Activated CD4-positive, alpha-beta T cell treated with anti-CD3 and anti-CD28 coated beads for 48 hours (primary cell): ENCODE measurements around the gene TMEM132D.
A peak's percentile ranks its signal among the peaks of the same experiment; 100 is the strongest.
"Not testable (repeated sequence)": the region's sequence is repeated elsewhere in the genome, so short reads cannot be mapped to it uniquely, and the experiment has no call there.

Experiments
- DNase-seq: peaks from one replicate; pipeline ENCODE4 v3.0.0-alpha.2; 2020

The TMEM132D gene

DNA sequence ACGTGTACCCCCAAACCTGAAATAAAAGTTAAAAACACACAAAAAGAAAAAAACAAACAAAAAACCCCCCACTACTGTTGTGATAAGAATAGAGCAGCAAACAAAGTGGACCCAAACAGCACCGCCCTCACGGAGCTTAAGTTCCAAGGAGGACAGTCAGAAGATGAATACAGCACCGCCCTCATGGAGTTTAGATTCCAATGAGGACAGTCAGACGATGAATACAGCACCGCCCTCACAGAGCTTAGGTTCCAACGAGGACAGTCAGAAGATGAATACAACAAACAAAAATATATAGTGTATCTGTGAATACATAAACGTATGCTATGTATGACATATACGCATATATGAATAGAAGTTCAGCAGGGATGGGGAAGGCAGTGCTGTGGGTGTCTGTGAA is 696.7 kb downstream of the TMEM132D start:
- DNase-seq: no peak

DNA sequence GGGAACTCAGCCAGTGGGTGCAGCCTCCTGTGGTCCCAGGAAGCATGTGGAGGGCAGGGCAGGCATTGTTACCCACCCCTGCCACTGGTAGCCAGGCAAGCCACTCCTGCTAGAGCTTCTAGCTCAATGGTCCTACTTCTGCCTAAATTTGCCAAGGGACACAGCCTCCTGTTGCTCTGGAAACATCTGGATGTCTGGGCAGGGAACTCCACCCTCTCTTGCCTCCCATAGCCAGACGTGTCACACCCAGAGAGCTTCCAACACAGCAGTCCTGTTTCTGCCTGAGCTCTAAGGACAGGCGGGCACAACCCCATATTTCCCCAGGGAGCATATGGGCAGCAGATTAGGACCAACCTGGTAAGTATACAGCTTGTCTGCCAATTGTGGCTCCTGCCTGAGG is 700.4 kb downstream of the TMEM132D start:
- no peak for DNase-seq

DNA sequence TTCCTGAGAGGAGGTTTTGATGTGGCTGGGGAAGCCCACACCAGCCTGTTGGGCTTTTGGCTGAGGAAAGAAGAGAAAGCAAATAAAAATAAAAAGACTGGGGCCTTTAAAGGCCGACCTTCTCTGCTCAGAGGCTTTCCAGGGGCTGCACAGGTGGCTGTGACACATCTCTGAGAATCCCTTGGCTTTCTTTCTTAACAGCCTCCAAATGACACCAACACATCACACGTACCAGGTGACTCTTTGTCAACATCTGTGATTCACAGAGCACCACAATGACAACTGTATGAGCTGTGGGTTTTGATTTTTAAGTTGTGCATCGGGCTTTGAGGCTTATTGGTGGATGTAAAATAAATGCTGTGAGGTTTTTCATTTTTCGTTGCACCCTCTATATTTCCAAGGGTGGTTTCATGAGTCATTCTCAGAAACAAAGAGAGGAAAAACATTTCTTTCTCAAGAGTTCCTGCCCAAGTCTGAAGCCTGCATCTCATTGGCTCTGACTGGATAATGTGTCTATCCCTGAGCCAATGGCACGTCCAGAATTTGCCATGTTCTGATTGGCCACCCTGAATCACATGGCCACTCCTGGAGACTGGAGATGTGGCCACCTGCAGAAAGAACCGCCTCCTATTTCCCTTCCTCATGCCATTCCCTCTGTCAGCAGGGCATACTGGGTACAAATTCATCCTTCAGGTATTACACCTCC is 701.6 kb downstream of the TMEM132D start:
- no peak for DNase-seq

DNA sequence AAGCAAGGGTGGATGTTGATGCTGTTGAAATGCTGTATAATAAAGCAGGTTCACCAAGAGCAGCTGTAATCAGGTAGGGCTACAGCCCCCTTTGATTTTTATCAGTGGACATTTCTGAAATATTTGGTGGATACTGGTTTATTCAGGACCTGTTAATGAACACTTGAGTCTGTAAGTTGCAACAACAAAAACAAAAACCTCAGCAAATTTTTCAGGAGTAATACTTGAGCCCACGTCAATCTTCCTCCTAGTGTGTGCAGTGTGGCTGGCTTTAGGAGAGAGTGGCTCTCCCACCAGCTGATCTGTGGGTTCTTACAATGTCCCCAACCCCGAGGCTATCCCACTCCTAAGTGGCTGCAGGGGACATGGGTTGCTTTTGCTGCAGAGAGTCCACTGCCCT is 702.8 kb downstream of the TMEM132D start:
- DNase-seq: no peak

DNA sequence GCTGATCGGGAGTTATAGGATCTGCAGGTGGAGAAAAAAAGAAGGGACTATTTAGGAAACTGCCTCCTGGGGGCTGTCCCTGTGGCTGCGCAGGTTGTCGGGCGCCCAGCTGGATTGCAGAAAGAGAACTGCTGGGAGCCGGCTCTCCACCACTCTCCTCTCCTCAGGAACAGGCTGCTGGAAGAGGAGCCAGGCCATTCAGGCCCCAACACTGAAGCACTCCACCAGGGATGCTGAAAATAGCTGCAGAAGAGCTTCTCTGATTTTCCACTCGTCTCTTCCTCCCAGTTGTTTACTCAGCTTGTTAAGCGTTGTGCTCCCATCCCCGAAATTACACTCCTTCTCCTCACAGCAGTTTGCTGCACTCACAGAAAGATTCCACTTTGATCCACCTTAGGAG is 703.2 kb downstream of the TMEM132D start:
- no peak for DNase-seq

DNA sequence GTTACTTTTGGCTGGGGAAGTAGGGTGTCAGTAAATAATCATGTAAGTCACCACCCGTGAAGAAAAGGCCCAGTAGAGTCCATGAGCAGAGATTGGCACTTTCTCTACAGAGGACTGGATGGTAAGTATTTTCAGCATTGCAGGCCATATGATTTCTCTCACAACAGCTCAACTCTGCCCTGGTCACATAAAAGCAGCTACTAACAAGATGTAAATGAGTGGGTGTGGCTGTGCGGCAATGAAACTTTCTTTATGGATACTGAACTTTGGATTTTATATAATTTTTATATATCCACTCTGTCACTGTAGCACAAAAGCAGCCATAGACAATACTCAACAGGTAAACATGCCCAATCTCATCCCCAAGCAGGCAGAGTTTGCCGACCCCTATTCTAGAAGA is 706.9 kb downstream of the TMEM132D start:
- no peak for DNase-seq

DNA sequence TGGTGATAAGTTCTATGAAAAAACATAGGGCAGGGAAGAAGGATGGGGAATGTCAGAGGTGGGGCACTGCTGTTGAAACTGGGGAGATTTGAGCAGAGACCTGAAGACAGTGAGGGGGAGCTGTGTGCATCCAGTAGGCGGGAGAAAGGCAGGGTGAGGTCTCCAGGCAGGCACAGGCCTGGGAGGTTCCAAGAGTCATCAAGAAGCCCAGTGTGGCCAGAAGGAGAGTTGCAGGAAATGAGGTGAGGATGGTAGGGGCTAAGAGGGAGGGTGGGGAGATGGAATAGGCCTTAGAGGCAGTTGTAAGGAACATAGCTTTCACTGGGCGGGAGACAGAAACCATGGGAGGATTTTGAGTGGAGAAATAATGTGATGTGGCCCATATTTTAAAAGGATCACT is 708.7 kb downstream of the TMEM132D start:
- DNase-seq: no peak

DNA sequence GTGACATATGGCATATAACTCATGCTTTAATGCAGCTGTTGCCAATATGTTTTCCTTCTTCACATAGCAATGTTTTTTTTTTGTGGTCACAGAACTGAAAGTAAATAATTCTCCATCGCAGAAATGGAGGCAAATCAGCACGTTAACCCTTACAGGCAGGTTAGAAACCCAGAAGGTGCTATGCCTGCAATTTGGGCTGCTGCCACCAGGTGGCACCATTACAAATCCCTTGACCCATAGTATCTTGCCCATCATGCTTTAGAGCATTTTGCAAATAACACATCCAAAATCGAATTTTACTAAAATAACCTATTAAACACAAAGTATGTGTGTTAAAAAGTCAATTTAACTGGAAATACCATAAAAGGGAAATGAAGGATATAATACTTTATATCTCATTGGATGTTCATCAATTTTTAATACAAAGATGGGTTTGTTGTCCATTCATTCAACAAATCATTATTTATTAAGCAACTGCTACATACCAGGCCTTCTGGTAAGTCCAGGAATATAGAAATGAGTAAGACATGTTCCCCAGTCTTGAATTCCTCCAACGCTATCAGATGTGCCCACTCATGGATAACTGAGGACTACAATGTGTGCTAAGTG is 710.5 kb downstream of the TMEM132D start:
- DNase-seq: peak; percentile 47

DNA sequence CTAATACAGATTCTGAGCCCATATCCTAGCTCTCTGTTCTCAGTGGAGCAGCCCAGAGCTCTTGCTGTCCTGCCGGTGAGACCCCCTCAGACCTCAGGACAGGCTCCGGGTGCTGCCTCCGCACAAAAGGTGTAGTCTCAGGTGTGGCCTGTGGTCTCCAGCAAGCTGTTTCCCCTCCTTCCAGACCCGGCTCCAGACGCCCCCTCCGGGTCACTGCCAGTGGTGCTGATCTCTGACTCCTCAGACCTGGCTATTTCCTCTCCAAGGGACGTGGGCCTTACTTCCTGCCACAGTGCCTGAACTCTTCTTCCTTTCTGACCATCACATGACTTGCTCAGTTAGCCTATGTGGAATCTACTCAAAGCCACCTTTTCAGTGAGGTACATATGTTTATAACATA is 713.0 kb downstream of the TMEM132D start:
- DNase-seq: no peak

DNA sequence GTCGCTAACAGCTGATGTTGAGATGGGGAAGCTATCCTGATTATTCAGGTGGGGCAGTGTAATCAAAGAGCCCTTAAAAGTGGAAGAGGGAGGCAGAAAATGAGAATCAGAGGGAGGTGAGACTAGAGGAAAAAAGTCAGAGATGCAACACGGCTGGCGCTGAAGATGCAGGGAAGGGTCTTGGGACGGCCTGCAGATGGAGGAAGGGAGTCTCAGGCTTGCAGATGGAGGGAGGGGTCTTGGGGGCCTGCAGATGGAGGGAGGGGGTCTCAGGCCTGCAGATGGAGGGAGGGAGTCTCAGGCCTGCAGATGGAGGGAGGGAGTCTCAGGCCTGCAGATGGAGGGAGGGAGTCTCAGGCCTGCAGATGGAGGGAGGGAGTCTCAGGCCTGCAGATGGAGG is 713.9 kb downstream of the TMEM132D start:
- DNase-seq: not testable (repeated sequence)

DNA sequence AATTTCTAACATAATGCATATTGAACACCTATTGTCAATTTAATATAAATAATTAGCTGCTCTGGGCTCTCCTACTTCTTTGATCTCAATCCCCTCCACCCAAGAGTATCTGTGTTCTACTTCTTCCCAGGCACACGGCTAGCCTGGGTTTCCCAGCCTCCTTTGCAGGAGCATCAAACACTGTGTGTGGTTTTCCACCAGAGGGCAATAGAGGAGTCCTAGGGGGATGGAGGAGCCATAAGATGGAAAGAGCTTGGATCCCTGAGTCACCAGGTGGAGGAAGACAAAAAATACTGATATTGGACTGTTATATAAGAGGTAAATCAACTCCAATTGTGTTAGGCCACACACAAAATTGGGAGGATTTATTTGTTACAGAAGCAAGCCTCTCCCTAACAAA is 716.9 kb downstream of the TMEM132D start:
- DNase-seq: no peak

DNA sequence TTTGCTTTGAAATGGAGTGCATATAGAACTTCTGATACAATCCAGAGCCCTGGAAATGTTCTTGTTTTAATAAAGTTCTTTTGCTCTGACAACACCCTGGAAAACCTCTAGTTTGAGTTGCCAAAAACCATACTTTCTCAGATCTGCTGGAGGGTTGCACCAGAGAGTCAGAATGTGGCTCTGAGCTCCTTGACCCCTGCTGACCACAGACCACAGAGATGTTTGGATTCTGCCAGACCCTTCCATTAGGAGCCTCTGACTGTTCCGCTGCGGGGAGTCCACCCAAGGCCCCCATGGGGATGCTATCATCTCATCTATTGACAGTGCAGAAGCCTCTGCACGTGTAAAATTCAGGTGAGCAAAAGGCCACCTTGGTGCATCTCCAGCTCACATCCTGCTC is 718.0 kb downstream of the TMEM132D start:
- DNase-seq: no peak

DNA sequence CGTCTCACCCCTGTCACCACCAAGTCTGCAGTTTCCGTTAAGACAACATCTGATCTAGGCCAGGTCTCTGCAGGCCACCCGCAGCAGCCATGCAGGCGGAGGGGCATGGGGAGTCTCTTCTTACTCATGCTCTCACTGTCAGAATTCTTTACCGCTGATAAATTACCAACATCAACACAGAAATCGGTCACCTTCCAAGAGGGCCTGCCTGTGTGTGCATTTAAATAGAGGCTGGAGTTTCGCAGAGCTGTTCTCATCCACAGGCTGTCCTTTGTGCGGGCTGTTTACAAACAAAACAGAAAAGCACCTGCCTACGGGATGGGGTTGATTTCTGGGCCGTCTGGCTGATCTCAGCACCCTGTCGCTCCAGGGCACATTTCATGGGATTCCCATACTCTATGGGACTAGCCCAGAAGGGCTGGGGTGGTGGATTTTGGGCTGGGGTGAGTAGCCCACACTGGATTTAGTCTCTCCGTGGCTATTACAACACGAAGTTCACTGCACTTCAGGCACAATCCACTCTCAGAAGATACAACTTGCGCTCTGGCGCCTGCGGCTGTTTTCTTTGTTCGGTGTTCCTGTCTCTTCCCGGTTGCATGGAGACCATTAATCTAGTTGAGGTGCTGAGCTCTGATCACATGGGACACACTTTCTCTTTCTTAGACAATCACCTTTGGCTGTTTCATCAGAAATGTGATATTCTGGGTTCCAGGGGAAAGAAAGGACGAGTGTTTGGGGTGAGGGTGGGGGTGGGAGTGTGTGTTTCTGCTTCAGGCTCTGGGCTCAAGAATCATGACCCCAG is 719.5 kb downstream of the TMEM132D start:
- DNase-seq: no peak

DNA sequence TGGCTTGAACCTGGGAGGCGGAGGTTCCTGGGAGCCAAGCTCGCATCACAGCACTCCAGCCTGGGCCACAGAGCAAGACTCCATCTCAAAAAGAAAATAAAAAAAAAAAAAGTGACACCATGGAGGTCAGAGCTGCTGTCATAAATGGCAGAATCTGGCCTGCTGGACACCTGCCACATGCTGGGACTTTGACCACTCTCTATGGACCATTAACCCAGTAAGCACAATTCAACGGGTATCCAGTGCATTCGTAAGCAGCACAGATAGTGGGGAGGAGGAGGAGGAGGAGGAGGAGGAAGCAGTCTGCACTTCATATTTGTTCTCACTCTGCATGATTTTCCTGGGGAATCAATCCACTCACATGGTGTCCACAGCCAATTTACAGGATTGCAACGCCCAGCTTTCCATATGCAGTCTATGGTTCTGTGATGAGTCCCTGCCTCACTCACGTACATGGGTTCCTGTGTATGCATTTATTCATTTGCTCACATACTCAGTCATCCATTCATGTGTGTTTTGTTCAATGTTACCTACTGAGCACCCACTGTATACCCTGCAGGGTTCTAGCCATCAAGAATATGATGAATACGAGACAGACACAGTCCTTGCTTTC is 723.8 kb downstream of the TMEM132D start:
- no peak for DNase-seq

DNA sequence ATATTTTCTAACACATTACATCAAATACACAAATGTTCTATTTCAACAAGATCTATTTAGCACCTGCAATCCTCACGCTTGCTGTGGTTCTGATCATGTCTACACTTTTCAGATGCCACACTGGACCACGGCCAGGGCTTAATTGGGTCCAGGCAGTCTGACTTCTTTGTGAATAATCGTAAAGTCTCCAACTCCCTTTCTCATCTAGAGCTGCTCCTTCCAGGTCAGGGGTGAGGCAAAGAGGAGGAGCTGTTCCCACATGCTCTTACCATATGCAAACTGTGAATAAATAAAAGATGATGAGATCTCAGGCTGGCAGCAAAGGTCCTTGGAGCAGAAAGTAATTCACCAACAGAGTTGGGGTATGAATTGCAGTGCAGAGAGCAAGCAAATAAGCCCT is 733.9 kb downstream of the TMEM132D start:
- DNase-seq: no peak

DNA sequence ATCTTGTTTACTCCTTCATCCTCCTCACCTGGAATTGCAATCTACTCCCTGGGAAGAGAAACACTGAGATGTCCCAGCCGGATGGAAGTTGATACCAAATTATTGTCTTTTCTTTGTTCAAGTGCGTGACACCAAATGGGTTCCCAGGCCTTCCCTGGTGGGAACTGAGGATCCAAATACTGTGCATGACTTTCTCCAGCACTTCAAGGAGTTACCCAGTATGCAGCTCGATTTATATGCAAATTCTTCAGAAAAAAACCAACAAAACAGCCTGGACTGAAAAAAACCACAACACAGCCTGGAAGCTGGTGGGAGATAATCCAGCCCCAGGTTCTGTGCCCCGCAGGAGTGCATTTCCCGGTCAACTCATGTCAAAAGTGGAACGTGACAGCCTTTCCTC is 740.0 kb downstream of the TMEM132D start:
- no peak for DNase-seq

DNA sequence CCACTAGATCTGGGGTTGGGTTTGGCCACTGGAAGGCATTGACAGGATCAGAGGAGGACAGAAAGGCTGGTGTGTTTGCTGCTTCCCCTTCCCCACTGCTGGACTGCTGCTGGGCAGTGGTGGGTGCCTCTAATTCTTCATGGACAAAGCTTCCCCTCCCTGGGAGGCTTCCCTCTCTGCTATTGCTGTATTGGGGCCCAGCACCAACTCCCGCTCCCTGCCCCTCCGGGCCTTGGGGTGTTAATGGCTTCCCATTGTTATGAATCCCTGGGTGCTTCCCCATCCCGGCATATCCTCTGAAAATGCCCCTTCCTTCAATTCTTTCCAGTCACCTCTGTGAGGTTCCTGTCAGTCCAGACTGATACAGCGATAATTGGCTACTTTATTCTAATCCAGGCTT is 740.4 kb downstream of the TMEM132D start:
- DNase-seq: no peak

DNA sequence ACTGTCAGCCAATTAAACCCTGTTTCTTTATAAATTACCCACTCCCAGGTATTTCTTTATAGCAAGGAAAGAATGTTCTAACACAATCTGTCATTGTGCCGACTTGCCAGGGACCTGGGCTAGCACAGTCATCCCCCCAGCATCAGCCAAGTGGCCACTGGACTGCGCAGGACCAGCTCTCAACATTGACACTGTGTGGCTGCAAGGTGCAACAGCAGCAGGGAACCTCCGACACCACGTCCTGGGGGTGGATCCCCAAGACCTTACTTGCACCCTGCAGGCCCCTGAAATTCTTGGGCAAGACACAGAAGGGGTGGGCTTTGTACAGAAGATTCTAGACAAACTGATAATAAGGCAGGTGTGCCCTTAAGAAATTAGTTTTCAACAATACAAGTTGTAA is 741.0 kb downstream of the TMEM132D start:
- DNase-seq: no peak

DNA sequence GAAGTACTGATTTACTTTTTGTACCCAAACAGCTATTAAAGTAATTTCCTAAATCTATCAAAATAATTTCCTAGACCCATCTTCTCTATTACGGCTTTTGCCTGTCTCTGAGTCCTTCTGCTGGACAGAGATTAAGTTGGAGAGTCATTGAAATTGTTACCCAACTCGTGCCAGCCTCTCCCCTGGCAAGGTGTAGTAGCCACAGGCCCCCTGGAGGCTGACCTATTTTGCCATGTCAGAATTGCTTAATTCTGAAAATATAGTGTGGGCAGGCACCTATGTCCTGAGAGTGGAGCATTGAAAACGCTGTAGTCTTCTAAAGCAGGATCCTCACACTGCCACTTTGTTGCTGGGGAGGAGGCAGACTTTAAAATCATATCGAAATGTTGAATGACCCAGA is 742.3 kb downstream of the TMEM132D start:
- DNase-seq: no peak

DNA sequence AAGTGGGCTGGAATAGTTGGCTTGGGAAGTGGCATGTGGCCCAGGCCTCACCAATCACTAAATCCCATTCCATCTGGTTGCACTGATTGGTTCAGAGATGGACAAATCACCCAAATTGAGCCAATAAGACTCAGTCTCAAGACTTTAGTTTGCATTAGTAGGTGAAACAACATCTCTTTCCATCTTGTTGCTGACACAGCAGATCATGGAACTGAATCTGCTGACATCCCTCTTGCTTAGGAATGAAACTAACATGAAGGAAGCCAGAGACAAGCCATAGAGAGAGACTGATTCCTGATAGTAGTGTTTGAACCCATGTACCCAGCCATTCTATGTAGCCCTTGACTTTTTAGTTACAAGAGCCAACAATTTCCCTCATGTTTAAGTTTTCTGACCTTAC is 743.5 kb downstream of the TMEM132D start:
- no peak for DNase-seq

DNA sequence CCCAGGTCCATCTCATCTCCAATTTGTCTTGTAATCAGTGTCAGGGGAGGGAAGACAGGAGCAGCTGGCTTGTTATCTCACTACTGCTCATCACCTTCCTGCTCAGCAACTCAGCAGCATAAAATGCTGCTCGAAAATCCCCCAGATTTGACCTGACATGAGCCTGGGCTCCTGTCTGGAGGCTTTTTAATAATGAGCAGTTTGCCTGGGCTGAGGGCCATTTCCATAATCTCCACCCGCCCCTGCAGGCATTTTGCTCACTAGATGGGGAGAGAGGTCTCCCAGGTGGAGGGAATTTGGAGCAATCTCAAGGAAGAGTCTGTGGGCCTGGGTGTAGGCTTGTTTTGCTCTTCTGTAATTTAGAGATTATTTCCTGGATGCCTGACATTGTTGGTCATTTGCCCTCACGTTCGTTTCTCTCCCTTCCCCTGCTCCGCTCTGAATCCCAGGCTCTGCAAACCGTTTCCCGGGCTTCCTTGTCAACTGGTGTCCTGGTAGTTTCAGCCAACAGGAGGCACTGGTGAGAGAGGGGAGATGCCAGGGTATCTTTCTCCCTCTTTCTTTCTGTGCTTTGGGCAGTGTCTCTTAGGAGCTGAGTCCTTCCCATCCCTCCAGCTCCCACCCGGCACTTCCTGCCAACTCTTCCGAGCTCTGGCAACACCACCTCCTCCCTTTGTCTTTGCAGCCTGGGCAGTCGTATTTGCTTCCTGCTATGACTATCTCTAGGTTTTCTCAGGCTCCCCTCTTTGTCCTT is 751.3 kb downstream of the TMEM132D start:
- DNase-seq: no peak

DNA sequence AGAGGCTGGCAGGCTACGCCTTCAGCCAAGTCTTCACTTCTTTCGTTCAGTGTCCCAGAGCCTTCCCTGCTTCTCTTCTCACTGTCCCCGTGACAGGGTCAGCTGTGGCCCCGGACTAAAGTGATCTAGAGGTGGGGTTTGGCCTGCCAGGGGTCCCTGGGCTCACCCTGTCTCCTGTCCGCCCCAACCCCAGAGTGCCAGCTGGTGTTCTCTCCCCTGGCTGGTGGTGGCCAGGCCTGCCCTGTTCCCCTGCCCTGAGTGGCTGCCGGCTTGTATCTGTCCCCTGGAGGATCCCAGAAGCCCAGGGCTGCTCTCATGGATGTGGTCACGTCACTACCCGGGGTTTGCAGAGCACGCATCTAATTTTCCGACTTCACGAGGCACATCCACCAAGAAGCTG is 753.1 kb downstream of the TMEM132D start:
- DNase-seq: no peak

DNA sequence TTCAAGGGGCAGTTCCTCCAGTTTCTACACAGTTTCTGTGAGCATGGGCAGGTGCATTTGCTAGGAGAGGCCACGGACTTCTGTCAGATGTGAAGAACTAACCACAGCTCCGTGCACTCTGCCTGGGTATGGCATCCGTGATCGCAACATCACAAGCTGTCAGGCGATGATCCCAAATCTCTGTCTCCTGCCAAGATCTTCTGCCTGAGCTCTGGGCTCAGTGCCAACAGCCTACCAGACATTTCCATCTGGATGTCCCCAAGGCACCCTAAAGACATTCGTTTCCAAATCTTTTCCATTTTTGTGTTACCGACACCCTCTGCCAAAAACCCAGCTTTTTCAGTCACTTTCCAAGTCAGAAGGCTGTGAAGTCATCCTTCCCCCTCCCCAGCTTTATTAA is 758.4 kb downstream of the TMEM132D start:
- DNase-seq: no peak
